Measurements from ENCODE around the gene PFKFB2.

The PFKFB2 gene

DNA sequence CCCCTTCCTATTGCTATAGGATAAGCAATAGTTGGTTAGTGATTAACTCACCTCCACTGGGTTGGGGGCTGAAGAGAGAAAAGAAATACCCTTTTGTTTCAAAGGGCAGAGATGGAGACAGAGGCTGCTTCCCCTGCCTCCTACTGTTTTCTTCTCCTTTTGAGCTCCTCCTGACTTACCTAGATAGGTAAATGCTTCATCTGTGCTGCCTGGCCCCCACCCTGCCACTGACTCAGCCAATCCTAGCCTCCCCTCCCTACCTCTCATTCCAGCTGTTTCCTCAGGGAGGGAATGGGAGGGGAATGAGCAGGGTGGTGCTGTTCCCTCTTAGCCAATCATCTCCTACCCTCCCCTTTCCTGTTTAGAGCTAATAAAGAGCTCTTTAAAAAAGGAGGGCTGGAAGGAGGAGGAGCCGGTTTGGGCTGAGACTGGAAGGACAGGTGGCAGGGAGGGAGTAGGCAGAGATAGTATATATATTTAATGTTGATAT is 20.5 kb upstream of the PFKFB2 start, which contains the start of gene C1orf116:
Gene C1orf116 (minus strand): TSS at position 229 of the 490 bp plus-strand sequence. CDS start 5,158 bp downstream, outside the sequence.
- no peak within 1 kb of the TSS for H3K4me3 ChIP-seq (ENCODE audit: low read depth, low read length)
- TF ChIP-seq, protein P1, sequence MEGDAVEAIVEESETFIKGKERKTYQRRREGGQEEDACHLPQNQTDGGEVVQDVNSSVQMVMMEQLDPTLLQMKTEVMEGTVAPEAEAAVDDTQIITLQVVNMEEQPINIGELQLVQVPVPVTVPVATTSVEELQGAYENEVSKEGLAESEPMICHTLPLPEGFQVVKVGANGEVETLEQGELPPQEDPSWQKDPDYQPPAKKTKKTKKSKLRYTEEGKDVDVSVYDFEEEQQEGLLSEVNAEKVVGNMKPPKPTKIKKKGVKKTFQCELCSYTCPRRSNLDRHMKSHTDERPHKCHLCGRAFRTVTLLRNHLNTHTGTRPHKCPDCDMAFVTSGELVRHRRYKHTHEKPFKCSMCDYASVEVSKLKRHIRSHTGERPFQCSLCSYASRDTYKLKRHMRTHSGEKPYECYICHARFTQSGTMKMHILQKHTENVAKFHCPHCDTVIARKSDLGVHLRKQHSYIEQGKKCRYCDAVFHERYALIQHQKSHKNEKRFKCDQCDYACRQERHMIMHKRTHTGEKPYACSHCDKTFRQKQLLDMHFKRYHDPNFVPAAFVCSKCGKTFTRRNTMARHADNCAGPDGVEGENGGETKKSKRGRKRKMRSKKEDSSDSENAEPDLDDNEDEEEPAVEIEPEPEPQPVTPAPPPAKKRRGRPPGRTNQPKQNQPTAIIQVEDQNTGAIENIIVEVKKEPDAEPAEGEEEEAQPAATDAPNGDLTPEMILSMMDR (IDR thresholded peaks at IDR 0.05; ENCODE audit: low read depth, low read length, missing control alignments) = no peak
- DNase-seq = no peak

DNA sequence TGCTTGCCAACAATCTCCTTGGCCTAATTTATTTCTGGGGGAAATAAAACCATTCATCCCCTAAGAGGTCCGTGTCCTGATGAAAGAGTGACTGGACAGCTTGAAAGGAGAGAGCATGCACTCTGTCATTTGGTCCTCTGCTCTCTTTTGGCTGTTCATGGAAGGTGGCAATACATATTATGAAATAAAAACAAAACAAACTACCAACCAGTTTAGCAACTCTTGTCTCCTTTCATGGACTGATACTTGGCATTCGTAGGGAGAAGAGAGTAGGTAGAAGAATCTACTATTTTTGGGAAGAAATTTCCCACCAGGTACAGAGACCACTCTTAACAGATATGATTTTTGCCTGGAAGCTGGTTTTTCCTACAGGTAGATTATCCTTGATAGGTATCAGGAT is 19.8 kb upstream of the PFKFB2 start:
- no peak overlapping the region for H3K4me3 ChIP-seq (ENCODE audit: low read depth, low read length)
- H3K27ac ChIP-seq = no peak overlapping the region
- in situ Hi-C loops (cut with HindIII; ENCODE audit: low pct_ligation_motif_present, low sequenced_read_pairs) = no loop called here
- H3K27me3 ChIP-seq (replicated peaks) = no peaks in the 10 kb centered on the region
- H3K36me3 ChIP-seq (replicated peaks) = no peaks in the 10 kb centered on the region
- TF ChIP-seq, protein P1 (IDR thresholded peaks at IDR 0.05; ENCODE audit: low read depth, low read length, missing control alignments) = no peak
- no peak for DNase-seq

More for the DNA sequence above, 20.5 kb upstream of the PFKFB2 start, which contains the start of gene C1orf116:
- in situ Hi-C loops (cut with HindIII; ENCODE audit: low pct_ligation_motif_present, low sequenced_read_pairs) = no loop called here
- Histone ChIP-seq H3K27me3 (replicated peaks) (no peaks in the 10 kb centered on the region), H3K36me3 (replicated peaks) (no peaks in the 10 kb centered on the region), H3K27ac (no peak within 1 kb of the TSS)

DNA sequence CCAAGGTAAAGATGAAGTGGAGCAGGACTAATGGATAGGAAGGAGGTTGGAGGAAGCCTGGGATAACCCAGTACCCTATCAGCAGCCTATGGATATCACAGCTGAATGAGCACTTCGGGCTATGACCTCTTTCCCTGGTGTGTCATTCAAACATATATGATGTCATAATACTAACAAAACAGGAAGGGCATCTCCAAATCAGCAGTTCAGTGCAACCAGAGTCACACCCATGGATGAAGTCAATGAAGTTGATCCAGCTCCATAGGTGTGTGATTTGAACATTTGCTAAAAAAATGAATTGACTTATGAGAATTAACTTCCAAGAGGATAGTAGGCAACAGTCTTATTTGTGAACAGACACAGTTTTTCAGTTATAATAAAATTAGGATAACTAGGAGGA is 18.9 kb upstream of the PFKFB2 start:
- in situ Hi-C loops (cut with HindIII; ENCODE audit: low pct_ligation_motif_present, low sequenced_read_pairs) = no loop called here
- DNase-seq = no peak
- TF ChIP-seq, protein P1 (IDR thresholded peaks at IDR 0.05; ENCODE audit: low read depth, low read length, missing control alignments) = no peak
- Histone ChIP-seq H3K4me3 (ENCODE audit: low read depth, low read length) (no peak overlapping the region), H3K27ac (no peak overlapping the region), H3K27me3 (replicated peaks) (no peaks in the 10 kb centered on the region), H3K36me3 (replicated peaks) (no peaks in the 10 kb centered on the region)

DNA sequence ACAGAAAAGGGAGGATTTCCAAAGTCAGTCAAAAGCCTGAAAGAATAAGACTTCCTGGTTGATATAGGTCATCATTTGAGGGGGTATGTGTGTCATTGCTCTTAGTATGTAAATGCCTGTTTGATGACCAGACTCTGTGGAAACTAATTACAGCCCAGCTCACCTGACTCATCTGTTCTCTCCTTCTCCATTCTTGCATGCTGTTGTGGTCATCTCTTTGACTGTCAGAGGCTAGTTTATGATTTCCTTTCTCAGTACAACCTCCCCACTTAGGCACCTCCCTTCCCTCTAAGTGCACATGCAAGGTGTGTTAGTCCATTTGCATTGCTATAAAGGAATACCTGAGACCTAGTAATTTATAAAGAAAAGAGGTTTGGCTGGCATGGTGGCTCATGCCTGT is 18.1 kb upstream of the PFKFB2 start:
- TF ChIP-seq, protein P1 (IDR thresholded peaks at IDR 0.05; ENCODE audit: low read depth, low read length, missing control alignments) = no peak
- H3K27me3 ChIP-seq (replicated peaks) = no peaks in the 10 kb centered on the region
- no peaks in the 10 kb centered on the region for H3K36me3 ChIP-seq (replicated peaks)
- no peak overlapping the region for H3K4me3 ChIP-seq (ENCODE audit: low read depth, low read length)
- peak; percentile 12 for DNase-seq
- in situ Hi-C loops (cut with HindIII; ENCODE audit: low pct_ligation_motif_present, low sequenced_read_pairs) = no loop called here
- H3K27ac ChIP-seq = no peak overlapping the region

DNA sequence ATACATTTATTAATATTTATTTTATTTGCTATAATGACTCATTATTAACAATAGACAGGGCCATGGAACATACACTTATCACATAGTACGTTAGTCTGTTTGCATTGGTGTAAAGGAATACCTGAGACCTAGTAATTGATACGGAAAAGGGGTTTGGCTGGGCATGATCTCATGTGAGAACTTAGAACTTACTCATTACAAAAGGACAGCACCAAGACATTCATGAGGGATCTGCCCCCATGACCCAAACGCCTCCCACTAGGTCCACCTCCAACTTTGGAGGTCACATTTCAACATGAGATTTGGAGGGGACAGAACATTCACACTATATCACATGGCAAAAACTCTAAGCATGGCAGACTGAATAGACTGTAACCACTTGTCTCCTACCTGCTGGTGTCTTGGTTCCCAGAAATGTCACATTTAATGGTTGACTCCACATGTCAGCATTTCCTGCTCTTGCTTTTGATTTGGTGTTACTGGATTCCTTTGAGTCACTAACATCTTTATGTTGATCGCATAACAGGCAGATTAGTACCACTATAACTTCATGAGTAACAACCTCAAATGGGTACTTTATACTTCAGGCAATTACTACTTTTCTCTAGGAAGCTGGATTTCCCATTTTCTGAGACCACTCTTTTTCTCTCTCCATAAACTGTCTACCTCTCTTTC is 17.1 kb upstream of the PFKFB2 start:
- TF ChIP-seq, protein P1 (IDR thresholded peaks at IDR 0.05; ENCODE audit: low read depth, low read length, missing control alignments) = no peak
- DNase-seq = no peak
- no peaks in the 10 kb centered on the region for H3K36me3 ChIP-seq (replicated peaks)
- H3K27ac ChIP-seq = no peak overlapping the region
- in situ Hi-C loops (cut with HindIII; ENCODE audit: low pct_ligation_motif_present, low sequenced_read_pairs) = no loop called here
- H3K27me3 ChIP-seq (replicated peaks) = no peaks in the 10 kb centered on the region
- H3K4me3 ChIP-seq (ENCODE audit: low read depth, low read length) = no peak overlapping the region

Data from brain microvascular endothelial cell (primary cell).